ENCODE measurements around the gene PKD2L2. TPM values are rescaled to one million over a fixed set of nuclear protein-coding genes. Genes with fewer than 3 reads are reported as not detected.

Gene PKD2L2
- total and polyA plus RNA-seq, 9 of the 15 experiments (the other 6 are each of a cell fraction or from before 2014, with no cell fraction given) = 0.08 to 0.25 (median 0.11) TPM; not detected in 5

GRCh38 chr5:137867664-137868063, 21.6 kb upstream of the PKD2L2 start, which contains the start of gene MYOT (continued):
- TF ChIP-seq MYNN (IDR thresholded peaks at IDR 0.05) (peak; percentile 100), MYNN (CRISPR knock-in tag; IDR thresholded peaks at IDR 0.05) (peak; percentile 93), SIRT6 (IDR thresholded peaks at IDR 0.05; ENCODE audit: low read depth, low read length) (no peak), POLR2AphosphoS5 (IDR thresholded peaks at IDR 0.05; ENCODE audit: control insufficient read depth, insufficient read depth, low read depth, low read length) (no peak), ARNT (IDR thresholded peaks at IDR 0.05) (no peak), TFE3 (CRISPR knock-in tag; IDR thresholded peaks at IDR 0.05) (no peak), ASH1L (IDR thresholded peaks at IDR 0.05; ENCODE audit: borderline replicate concordance, low read depth, partially characterized antibody) (no peak), MAX (CRISPR knock-in tag; IDR thresholded peaks at IDR 0.05) (no peak), MEIS2 (IDR thresholded peaks at IDR 0.05; ENCODE audit: partially characterized antibody) (peak; percentile 16), PHB (CRISPR knock-in tag; IDR thresholded peaks at IDR 0.05) (no peak), ZNF707 (CRISPR knock-in tag; conservative IDR thresholded peaks at IDR 0.05) (no peak), RBM17 (IDR thresholded peaks at IDR 0.05; ENCODE audit: borderline replicate concordance, low read depth, low read length) (no peak), GATA2 (CRISPR knock-in tag; IDR thresholded peaks at IDR 0.05) (no peak), BHLHE40 (IDR thresholded peaks at IDR 0.05; ENCODE audit: low read length) (0 out of 2 replicates have a peak, but pooled peaks have one; percentile 22), ESRRA (IDR thresholded peaks at IDR 0.05; ENCODE audit: borderline replicate concordance, low read depth) (no peak), FOXJ3 (CRISPR knock-in tag; IDR thresholded peaks at IDR 0.05) (no peak), KAT8 (IDR thresholded peaks at IDR 0.05; ENCODE audit: low read depth) (no peak), ZNF311 (CRISPR knock-in tag; IDR thresholded peaks at IDR 0.05) (no peak), ZNF140 (CRISPR knock-in tag; IDR thresholded peaks at IDR 0.05) (no peak)
